Subcutaneous abdominal adipose tissue (tissue), 5 donors: ENCODE results near the gene FBRS.

Experiments
- H3K27ac ChIP-seq: one replicate; pipeline ENCODE4 v1.7.0; 2013; ENCODE audit warnings: low read depth, mild to moderate bottlenecking, inconsistent platforms, low read length, moderate library complexity
- H3K27me3 ChIP-seq, 5 donors: one replicate each; pipeline ENCODE4 v1.7.0; 2013; ENCODE audit warnings: low read length in 5 of 5, inconsistent platforms in 1 of 5; ENCODE audit not compliant: control insufficient read depth in 5 of 5, insufficient read depth in 4 of 5
- H3K36me3 ChIP-seq, 5 donors: one replicate each; pipeline ENCODE4 v1.7.0; 2013; ENCODE audit warnings: low read length in 5 of 5; ENCODE audit not compliant: control insufficient read depth in 5 of 5, insufficient read depth in 5 of 5
- H3K4me1 ChIP-seq, 5 donors: one replicate each; pipeline ENCODE4 v1.7.0; 2013; ENCODE audit warnings: low read length in 5 of 5, mild to moderate bottlenecking in 3 of 5, moderate library complexity in 1 of 5; ENCODE audit not compliant: control insufficient read depth in 5 of 5, insufficient read depth in 5 of 5
- H3K4me3 ChIP-seq, 5 donors: one replicate each; pipeline ENCODE4 v1.7.0; 2013; ENCODE audit warnings: low read length in 5 of 5, low read depth in 1 of 5
- H3K9ac ChIP-seq, 5 donors: one replicate each; pipeline ENCODE4 v1.7.0; 2013; ENCODE audit warnings: low read length in 5 of 5, mild to moderate bottlenecking in 4 of 5, moderate library complexity in 3 of 5
- H3K9me3 ChIP-seq, 5 donors: one replicate each; pipeline ENCODE4 v1.7.0; 2013; ENCODE audit warnings: low read length in 5 of 5; ENCODE audit not compliant: control insufficient read depth in 5 of 5
- donor health status: healthy.
- donor health status: healthy.
- donor health status: healthy.
- donor health status: healthy.
- donor health status: healthy.

FBRS gene

GRCh38 chr16:30706046-30706445 is 47.8 kb downstream of the FBRS start:
- no peaks in the 10 kb centered on the region for H3K27me3 ChIP-seq
- no peaks in the 10 kb centered on the region for H3K4me1 ChIP-seq
- no peak overlapping the region for H3K4me3 ChIP-seq
- H3K27ac ChIP-seq: no peak overlapping the region
- H3K9ac ChIP-seq: no peak overlapping the region
- peaks cover 29 to 95% (median 86%) of the 10 kb centered on the region in 5 donors for H3K36me3 ChIP-seq
- H3K9me3 ChIP-seq: no peaks in the 10 kb centered on the region

- no peaks in the 10 kb centered on the region for H3K27me3 ChIP-seq
- H3K36me3 ChIP-seq: peaks cover 38 to 93% (median 90%) of the 10 kb centered on the region in 5 donors
- no peak overlapping the region for H3K27ac ChIP-seq
These were observed 52.7 kb downstream of the FBRS start for GRCh38 chr16:30710971-30711370.

GRCh38 chr16:30711712-30712111 is 53.5 kb downstream of the FBRS start:
- Histone ChIP-seq H3K36me3 (peaks cover 38 to 93% (median 91%) of the 10 kb centered on the region in 5 donors), H3K9me3 (no peaks in the 10 kb centered on the region), H3K27me3 (no peaks in the 10 kb centered on the region), H3K27ac (no peak overlapping the region), H3K4me1 (peaks cover 0 to 15% (median 0%) of the 10 kb centered on the region in 5 donors), H3K4me3 (no peak overlapping the region), H3K9ac (no peak overlapping the region)

More at GRCh38 chr16:30710971-30711370, 52.7 kb downstream of the FBRS start:
- no peaks in the 10 kb centered on the region for H3K9me3 ChIP-seq
- no peak overlapping the region for H3K9ac ChIP-seq
- H3K4me3 ChIP-seq: no peak overlapping the region
- peaks cover 0 to 14% (median 0%) of the 10 kb centered on the region in 5 donors for H3K4me1 ChIP-seq

- peak overlapping the region; percentile 67 for H3K27ac ChIP-seq
- H3K4me3 ChIP-seq: no peak overlapping the region
- H3K9ac ChIP-seq: peak overlapping the region in 1 of 5 donors; percentile 3
- no peaks in the 10 kb centered on the region for H3K9me3 ChIP-seq
- peaks cover 0 to 15% (median under 1%) of the 10 kb centered on the region in 5 donors for H3K4me1 ChIP-seq
- H3K27me3 ChIP-seq: no peaks in the 10 kb centered on the region
- H3K36me3 ChIP-seq: peaks cover 30 to 89% (median 76%) of the 10 kb centered on the region in 5 donors
These were observed 57.7 kb downstream of the FBRS start for GRCh38 chr16:30715750-30716445.

GRCh38 chr16:30720086-30720485 is 61.9 kb downstream of the FBRS start:
- Histone ChIP-seq H3K27ac (no peak overlapping the region), H3K4me1 (peaks cover 0 to 36% (median 22%) of the 10 kb centered on the region in 5 donors), H3K9ac (no peak overlapping the region), H3K27me3 (no peaks in the 10 kb centered on the region), H3K4me3 (no peak overlapping the region), H3K9me3 (no peaks in the 10 kb centered on the region), H3K36me3 (peaks cover 16 to 94% (median 83%) of the 10 kb centered on the region in 5 donors)
